ENCODE measurements around the gene OPCML. TPM values are rescaled to one million over a fixed set of nuclear protein-coding genes. Genes with fewer than 3 reads are reported as not detected.

OPCML gene
- total and polyA plus RNA-seq, 2 experiments from 2014 or later, result 0.21 to 0.51 TPM

GRCh38 chr11:132745306-132745705 is 787.0 kb downstream of the OPCML start:
- Histone ChIP-seq H3K27ac (no peak overlapping the region), H3K4me1 (ENCODE audit: low read depth) (no peaks in the 10 kb centered on the region), H3K9me3 (ENCODE audit: low read depth) (no peaks in the 10 kb centered on the region), H3K4me3 (no peak overlapping the region), H3K36me3 (no peaks in the 10 kb centered on the region), H3K27me3 (no peaks in the 10 kb centered on the region)
- DNase-seq (ENCODE audit: low read depth in 1 of 2, low spot score in 1 of 2), result no peak
- no peak for TF ChIP-seq CTCF (IDR thresholded peaks at IDR 0.05; ENCODE audit: low read depth, low read length)

GRCh38 chr11:132744771-132745170 is 787.5 kb downstream of the OPCML start:
- no peak overlapping the region for H3K4me3 ChIP-seq
- no peak overlapping the region for H3K27ac ChIP-seq
- DNase-seq (ENCODE audit: low read depth in 1 of 2, low spot score in 1 of 2), result peak in 1 of 2 donors; percentile 22
- no peaks in the 10 kb centered on the region for H3K4me1 ChIP-seq (ENCODE audit: low read depth)
- H3K27me3 ChIP-seq, result no peaks in the 10 kb centered on the region
- H3K9me3 ChIP-seq (ENCODE audit: low read depth), result no peaks in the 10 kb centered on the region
- H3K36me3 ChIP-seq, result no peaks in the 10 kb centered on the region
- no peak for TF ChIP-seq CTCF (IDR thresholded peaks at IDR 0.05; ENCODE audit: low read depth, low read length)

GRCh38 chr11:132743601-132744000 is 788.7 kb downstream of the OPCML start:
- Histone ChIP-seq H3K27ac (no peak overlapping the region), H3K4me3 (no peak overlapping the region), H3K36me3 (no peaks in the 10 kb centered on the region), H3K27me3 (no peaks in the 10 kb centered on the region), H3K9me3 (ENCODE audit: low read depth) (no peaks in the 10 kb centered on the region), H3K4me1 (ENCODE audit: low read depth) (no peaks in the 10 kb centered on the region)
- TF ChIP-seq CTCF (IDR thresholded peaks at IDR 0.05; ENCODE audit: low read depth, low read length), result no peak
- no peak for DNase-seq (ENCODE audit: low read depth in 1 of 2, low spot score in 1 of 2)

GRCh38 chr11:132742929-132743328 is 789.4 kb downstream of the OPCML start:
- Histone ChIP-seq H3K4me1 (ENCODE audit: low read depth) (no peaks in the 10 kb centered on the region), H3K4me3 (no peak overlapping the region), H3K36me3 (no peaks in the 10 kb centered on the region), H3K27ac (no peak overlapping the region), H3K9me3 (ENCODE audit: low read depth) (no peaks in the 10 kb centered on the region), H3K27me3 (no peaks in the 10 kb centered on the region)
- no peak for TF ChIP-seq CTCF (IDR thresholded peaks at IDR 0.05; ENCODE audit: low read depth, low read length)
- DNase-seq (ENCODE audit: low read depth in 1 of 2, low spot score in 1 of 2), result no peak

GRCh38 chr11:132734217-132734616 is 798.1 kb downstream of the OPCML start:
- Histone ChIP-seq H3K36me3 (no peaks in the 10 kb centered on the region), H3K9me3 (ENCODE audit: low read depth) (no peaks in the 10 kb centered on the region), H3K4me1 (ENCODE audit: low read depth) (no peaks in the 10 kb centered on the region), H3K4me3 (no peak overlapping the region), H3K27me3 (no peaks in the 10 kb centered on the region), H3K27ac (no peak overlapping the region)
- TF ChIP-seq CTCF (IDR thresholded peaks at IDR 0.05; ENCODE audit: low read depth, low read length), result no peak
- DNase-seq (ENCODE audit: low read depth in 1 of 2, low spot score in 1 of 2), result peak in 1 of 2 donors; percentile 18

- H3K9me3 ChIP-seq (ENCODE audit: low read depth), result no peaks in the 10 kb centered on the region
- no peak overlapping the region for H3K4me3 ChIP-seq
- H3K36me3 ChIP-seq, result no peaks in the 10 kb centered on the region
- H3K27ac ChIP-seq, result no peak overlapping the region
- TF ChIP-seq CTCF (IDR thresholded peaks at IDR 0.05; ENCODE audit: low read depth, low read length), result no peak
- H3K4me1 ChIP-seq (ENCODE audit: low read depth), result no peaks in the 10 kb centered on the region
- no peaks in the 10 kb centered on the region for H3K27me3 ChIP-seq
- no peak for DNase-seq (ENCODE audit: low read depth in 1 of 2, low spot score in 1 of 2)
Measured at GRCh38 chr11:132728026-132728425, 804.3 kb downstream of the OPCML start.

Measured in cardiac muscle cell (in vitro differentiated cells and primary cell).